DOHH2 (cell line): Measurements from ENCODE around the gene FUT4.

Experiments used
- H3F3A ChIP-seq: fragments of 200-600 bp; sonication (generic), shearing (Covaris generic); 2 replicates; pipeline ENCODE4 v1.6.0; 2016; ENCODE audit warnings: antibody characterized with exemption, mild to moderate bottlenecking; ENCODE audit not compliant: control insufficient read depth, insufficient read depth
- H3K27ac ChIP-seq: fragments of 200-600 bp; sonication (generic); 2 replicates; pipeline ENCODE4 v1.5.1; 2014; ENCODE audit warnings: low read depth, mild to moderate bottlenecking, low read length, moderate library complexity
- H3K27me3 ChIP-seq: fragments of 200-600 bp; sonication (generic); 2 replicates; pipeline ENCODE4 v1.6.1; 2014; ENCODE audit warnings: mild to moderate bottlenecking, low read length, mixed read lengths; ENCODE audit not compliant: control insufficient read depth
- H3K36me3 ChIP-seq: fragments of 200-600 bp; sonication (generic); 2 replicates; pipeline ENCODE4 v1.6.1; 2014; ENCODE audit warnings: mild to moderate bottlenecking, low read length, moderate library complexity, mixed read lengths; ENCODE audit not compliant: control insufficient read depth
- H3K4me1 ChIP-seq: fragments of 200-600 bp; sonication (generic); 2 replicates; pipeline ENCODE4 v1.6.1; 2014; ENCODE audit warnings: mild to moderate bottlenecking, low read length, mixed read lengths; ENCODE audit not compliant: control insufficient read depth
- H3K4me2 ChIP-seq: fragments of 200-600 bp; sonication (generic); 2 replicates; pipeline ENCODE4 v1.6.0; 2014; ENCODE audit warnings: mild to moderate bottlenecking, low read length, moderate library complexity
- H3K4me3 ChIP-seq: fragments of 200-600 bp; sonication (generic); 2 replicates; pipeline ENCODE4 v1.5.1; 2014; ENCODE audit warnings: mild to moderate bottlenecking, low read length, mixed read lengths
- H3K79me2 ChIP-seq: fragments of 200-600 bp; sonication (generic); 2 replicates; pipeline ENCODE4 v1.6.1; 2014; ENCODE audit warnings: mild to moderate bottlenecking, low read length, mixed read lengths; ENCODE audit not compliant: control insufficient read depth
- H3K9me2 ChIP-seq: fragments of 200-600 bp; sonication (generic); replicated peaks from 2 replicates; pipeline ENCODE4 v1.6.1; 2014; ENCODE audit warnings: mild to moderate bottlenecking, low read length, mixed read lengths; ENCODE audit not compliant: control insufficient read depth
- H3K9me3 ChIP-seq: fragments of 200-600 bp; sonication (generic); 2 replicates; pipeline ENCODE4 v1.6.1; 2014; ENCODE audit warnings: antibody characterized with exemption, low read length, mixed read lengths; ENCODE audit not compliant: control insufficient read depth, insufficient read depth
- H4K20me1 ChIP-seq: fragments of 200-600 bp; sonication (generic); 2 replicates; pipeline ENCODE4 v1.6.0; 2014; ENCODE audit warnings: low read depth, mild to moderate bottlenecking, antibody characterized with exemption, low read length, moderate library complexity; ENCODE audit not compliant: control insufficient read depth, insufficient read depth
- CTCF ChIP-seq: fragments of 200-600 bp; sonication (generic); IDR thresholded peaks from one replicate; pipeline ENCODE4 v1.5.1; 2014; ENCODE audit warnings: antibody characterized with exemption, mild to moderate bottlenecking, low read depth, low read length; ENCODE audit not compliant: poor library complexity, severe bottlenecking
- EZH2phosphoT487 ChIP-seq: fragments of 200-600 bp; sonication (generic); IDR thresholded peaks from 2 replicates; pipeline ENCODE4 v1.6.1; 2017; ENCODE audit warnings: borderline replicate concordance, mild to moderate bottlenecking, antibody characterized with exemption, low read length, moderate library complexity, mixed read lengths

FUT4 gene

GRCh38 chr11:94563176-94563847 is 19.6 kb downstream of the FUT4 start:
- TF ChIP-seq EZH2phosphoT487 (no peak), CTCF (no peak)
- no peaks in the 10 kb centered on the region for H3K79me2 ChIP-seq
- H3K27ac ChIP-seq: no peak overlapping the region
- no peak overlapping the region for H3K4me2 ChIP-seq
- H3K9me3 ChIP-seq: no peaks in the 10 kb centered on the region
- peaks cover 8% of the 10 kb centered on the region for H3K4me1 ChIP-seq
- H3K9me2 ChIP-seq: no peaks in the 10 kb centered on the region
- no peaks in the 10 kb centered on the region for H3F3A ChIP-seq
- H4K20me1 ChIP-seq: no peaks in the 10 kb centered on the region
- H3K4me3 ChIP-seq: no peak overlapping the region
- no peaks in the 10 kb centered on the region for H3K27me3 ChIP-seq
- no peaks in the 10 kb centered on the region for H3K36me3 ChIP-seq

- Histone ChIP-seq H3K79me2 (no peaks in the 10 kb centered on the region), H3K4me2 (no peak overlapping the region), H3F3A (no peaks in the 10 kb centered on the region), H3K4me1 (peaks cover 2% of the 10 kb centered on the region), H3K9me2 (no peaks in the 10 kb centered on the region), H3K36me3 (no peaks in the 10 kb centered on the region), H3K9me3 (no peaks in the 10 kb centered on the region), H3K27me3 (no peaks in the 10 kb centered on the region), H3K27ac (no peak overlapping the region), H3K4me3 (no peak overlapping the region), H4K20me1 (no peaks in the 10 kb centered on the region)
- no peak for TF ChIP-seq EZH2phosphoT487
- no peak for TF ChIP-seq CTCF
Observed at GRCh38 chr11:94563848-94564467, 20.2 kb downstream of the FUT4 start.

GRCh38 chr11:94567181-94567670 is 23.5 kb downstream of the FUT4 start, which contains the start of gene PIWIL4:
Gene PIWIL4 (plus strand): TSS chr11:94567368. CDS start chr11:94567519, 151 bp downstream.
- Histone ChIP-seq H3K4me2 (no peak within 1 kb of the TSS), H3K27me3 (no peaks in the 10 kb centered on the region), H4K20me1 (no peaks in the 10 kb centered on the region), H3K79me2 (no peaks in the 10 kb centered on the region), H3K4me1 (no peaks in the 10 kb centered on the region), H3K9me2 (no peaks in the 10 kb centered on the region), H3K27ac (no peak within 1 kb of the TSS), H3K9me3 (no peaks in the 10 kb centered on the region), H3F3A (no peaks in the 10 kb centered on the region), H3K36me3 (no peaks in the 10 kb centered on the region), H3K4me3 (no peak within 1 kb of the TSS)
- TF ChIP-seq CTCF (no peak), EZH2phosphoT487 (no peak)
